NCI-H2029 (cell line): ENCODE data around the gene GNPTAB.
A peak's percentile ranks its signal among the peaks of the same experiment; 100 is the strongest.
"Not testable (repeated sequence)": the region's sequence is repeated elsewhere in the genome, so short reads cannot be mapped to it uniquely, and the experiment has no call there.

ENCODE experiments used
- DNase-seq: peaks from one replicate; lab custom pipeline; 2025; lab: John Stamatoyannopoulos, UW

The GNPTAB gene

DNA sequence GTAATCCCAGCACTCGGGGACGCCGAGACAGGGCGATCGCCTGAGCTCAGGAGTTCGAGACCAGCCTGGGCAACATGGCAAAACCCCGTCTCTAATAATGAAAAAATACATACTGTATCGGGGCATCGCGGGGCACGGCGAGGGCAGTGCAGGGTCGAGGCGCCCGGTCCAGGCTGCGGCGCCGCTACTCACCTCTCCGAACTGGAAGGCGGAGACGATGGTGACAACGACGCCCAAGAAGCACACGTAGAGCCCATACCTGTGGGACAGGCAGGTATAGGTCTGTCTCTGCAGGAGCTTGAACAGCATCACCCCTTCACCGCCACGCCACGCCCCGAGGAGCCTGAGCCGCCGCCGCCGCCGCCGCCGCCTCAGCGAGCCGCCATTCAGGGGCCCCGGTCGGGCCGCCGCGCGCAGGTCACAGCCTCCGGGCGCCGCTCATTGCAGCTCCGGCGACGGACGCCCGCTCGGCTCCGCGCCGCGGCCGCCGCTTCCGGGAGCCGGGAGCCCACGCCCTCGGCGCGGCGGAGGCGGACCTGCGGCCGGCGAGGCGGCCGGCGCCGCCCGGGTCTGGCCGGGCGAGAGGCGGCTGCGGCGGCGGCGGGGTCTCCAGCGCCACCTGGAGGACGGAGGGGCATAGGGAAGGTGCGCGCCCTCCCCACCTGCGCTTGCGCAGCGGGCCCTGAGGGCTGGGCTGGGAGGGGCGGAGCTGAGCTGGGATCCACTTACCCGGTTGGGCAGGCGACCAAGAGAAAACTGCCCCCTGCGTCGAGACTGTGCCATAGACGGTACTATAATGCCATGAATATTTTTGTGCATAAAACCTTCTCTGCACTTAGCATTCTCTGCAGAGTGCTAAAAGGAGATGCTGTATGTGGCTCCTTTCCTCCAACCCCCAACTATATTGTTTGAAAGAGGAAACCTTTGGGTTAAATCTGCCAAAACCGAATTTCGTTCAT, at the start of gene GNPTAB:
Gene GNPTAB (minus strand): TSS at position 593 of the 959 bp plus-strand sequence. CDS start 284 bp downstream, at position 309.
- peak; percentile 89 for DNase-seq

DNA sequence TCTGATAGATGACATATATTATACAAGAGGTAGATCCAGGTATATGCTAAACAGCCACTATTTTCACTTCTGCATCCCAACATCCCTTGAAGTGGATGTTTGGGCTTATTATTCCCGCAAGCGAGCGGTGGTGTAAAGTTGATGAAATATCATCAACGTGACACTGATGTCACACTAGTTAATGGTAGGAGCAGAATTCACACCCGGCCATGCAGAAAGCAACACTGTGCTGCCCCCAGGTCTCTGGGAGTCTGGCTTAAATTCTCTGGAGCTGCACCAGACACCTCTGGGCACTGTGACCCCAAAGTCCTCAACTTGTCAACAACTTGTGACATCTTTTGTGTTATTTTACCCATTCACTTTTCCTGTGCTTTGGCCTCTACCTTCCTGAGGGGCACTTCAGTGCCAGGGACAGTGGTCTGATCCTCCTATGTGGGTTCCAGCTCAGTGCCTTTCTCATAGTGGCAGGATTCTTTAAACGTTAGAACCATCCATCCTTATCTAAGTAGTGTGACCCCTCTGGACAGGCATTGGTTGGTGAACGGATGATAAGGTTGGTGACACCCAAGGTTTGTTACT, 47.6 kb upstream of the GNPTAB start:
- DNase-seq = no peak

DNA sequence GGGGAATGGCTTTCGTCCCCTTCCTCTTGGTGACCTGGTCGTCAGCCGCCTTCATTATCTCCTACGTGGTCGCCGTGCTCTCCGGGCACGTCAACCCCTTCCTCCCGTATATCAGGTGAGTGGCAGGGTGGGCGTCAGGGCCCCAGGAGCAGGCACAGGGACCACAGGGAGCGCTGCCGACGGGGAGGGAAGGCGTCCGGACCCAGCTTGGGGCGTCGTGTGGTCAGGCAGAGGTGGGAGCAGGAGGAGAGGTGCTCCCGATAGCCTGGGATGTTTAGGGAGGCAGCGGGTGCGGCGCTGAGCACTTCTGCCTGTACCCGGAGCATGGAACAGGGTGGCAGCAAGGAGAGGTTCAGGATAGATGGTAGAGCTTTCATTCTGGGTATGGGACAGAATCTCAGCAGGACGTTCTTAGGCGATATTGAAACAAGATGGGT, 47.1 kb upstream of the GNPTAB start:
- no peak for DNase-seq

DNA sequence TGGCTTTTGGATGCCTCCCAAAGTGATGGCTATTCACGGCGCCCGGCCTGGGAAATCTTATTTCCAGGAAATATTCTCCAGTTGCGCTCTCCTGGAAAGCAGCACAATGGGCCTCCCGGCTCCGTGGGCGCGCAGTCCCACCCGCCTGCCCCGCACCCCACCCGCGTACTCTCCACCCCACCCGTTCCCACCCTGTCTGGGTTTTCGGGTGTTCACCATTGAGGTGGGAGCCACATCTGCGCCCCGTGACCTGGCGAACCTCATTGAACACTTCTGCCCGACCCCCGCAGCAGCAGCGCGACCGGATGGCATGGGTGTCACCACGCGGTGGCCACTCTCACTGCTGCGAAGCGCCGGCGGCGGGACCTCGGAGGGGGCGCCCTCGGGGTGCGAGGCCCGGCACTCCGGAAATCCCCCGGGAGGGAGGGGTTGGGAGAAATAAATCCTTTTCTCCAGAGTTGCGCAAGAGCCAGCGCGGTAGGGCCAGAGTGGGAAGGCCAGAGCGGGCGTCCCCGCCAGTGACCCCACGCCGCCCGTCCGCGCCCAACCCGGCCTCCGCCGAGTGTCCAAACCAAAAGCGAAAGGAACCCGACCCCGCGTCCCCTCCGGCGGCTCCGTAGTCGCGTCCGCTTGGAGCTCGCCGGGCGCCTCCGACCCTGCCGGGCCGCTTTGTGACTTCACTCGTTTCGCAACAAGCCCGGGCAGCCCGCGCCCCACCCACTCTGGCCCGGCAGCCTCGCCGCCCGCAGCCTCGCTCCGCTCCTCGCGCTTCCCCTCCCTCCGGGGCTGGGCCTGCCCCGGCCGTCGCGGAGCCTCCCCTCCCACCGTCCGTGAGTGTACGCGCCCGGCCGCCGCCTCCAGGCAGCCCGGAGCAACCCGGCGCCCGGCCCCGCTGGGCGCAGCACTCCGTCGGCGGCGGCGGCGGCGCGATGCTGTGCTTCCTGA, 46.4 kb upstream of the GNPTAB start, which contains the start of gene DRAM1:
Gene DRAM1 (plus strand): TSS at position 720 of the 945 bp plus-strand sequence. CDS start 210 bp downstream, at position 930.
- DNase-seq = peak; percentile 80

DNA sequence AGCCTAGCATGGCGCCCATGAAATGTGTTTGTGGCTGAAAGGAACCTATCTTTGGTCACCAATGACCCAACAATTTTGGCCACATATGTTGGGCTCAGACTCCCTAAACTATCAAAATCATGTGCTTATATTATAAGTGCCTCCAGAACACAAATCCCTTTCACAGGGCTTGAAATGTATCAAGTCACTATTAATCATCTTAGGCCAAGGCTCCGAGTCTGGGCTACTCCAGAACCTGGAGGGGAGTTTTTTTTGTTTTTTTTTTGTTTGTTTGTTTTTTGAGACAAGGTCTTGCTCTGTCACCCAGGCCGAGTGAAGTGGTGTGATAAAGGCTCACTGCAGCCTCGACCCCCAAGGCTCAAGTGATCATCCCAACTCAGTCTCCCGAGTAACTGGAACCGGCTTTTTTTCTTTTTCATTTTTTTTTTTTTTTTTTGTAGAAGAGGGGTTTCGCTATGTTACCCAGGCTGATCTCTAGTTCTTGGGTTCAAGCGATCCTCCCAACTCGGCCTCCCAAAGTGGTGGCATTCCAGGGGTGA, 45.6 kb upstream of the GNPTAB start:
- no peak for DNase-seq

DNA sequence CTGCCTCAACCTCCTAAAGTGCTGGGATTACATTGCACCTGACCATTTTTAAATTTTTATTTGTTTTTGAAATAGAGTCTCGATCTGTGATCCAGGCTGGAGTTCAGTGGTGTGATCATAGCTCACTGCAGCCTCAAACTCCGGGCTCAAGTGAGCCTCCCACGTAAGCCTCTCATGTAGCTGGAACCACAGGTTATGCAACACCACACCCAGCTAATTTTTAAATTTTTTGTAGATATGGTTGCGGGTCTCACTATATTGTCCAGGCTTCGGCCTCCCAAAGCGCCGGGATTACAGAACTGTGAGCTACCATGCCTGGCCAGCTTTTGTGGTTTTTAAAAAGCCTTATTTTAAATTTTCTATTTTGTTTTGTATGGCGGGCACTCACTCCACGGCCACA, 44.4 kb upstream of the GNPTAB start:
- DNase-seq = no peak

DNA sequence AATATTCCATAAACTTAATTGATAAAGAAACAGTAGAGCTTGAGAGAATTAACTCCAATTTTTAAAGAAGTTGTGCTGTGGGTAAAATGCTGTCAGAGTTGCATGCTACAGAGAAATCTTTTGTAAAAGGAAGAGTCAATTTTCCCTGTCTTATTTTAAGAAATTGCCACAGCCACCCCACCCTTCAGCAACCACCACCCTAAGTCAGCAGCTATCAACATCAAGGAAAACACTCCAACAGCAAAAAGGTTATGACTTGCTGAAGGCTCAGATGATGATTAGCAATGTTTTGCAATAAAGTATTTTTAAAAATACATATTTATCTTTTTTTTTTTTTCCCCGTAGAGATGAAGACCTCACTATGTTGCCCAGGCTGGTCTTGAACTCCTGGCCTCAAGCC, 40.2 kb upstream of the GNPTAB start:
- DNase-seq = no peak

DNA sequence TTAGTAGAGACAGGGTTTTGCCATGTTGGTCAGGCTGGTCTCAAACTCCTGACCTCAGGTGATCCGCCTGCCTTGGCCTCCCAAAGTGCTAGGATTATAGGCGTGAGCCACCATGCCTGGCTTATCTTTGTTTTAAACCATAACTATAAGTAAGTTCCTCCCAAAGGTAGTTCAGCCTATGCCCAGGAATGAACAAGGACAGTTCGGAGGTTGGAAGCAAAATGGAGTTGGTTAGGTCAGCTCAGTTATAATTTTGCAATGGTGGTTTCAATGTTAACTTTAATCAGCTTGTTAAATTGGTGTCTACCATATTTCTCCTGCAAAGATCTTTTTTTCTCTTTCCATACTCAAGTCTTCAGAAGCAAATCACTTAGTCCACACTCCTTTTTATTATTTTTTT, 36.9 kb upstream of the GNPTAB start:
- DNase-seq = not testable (repeated sequence)

DNA sequence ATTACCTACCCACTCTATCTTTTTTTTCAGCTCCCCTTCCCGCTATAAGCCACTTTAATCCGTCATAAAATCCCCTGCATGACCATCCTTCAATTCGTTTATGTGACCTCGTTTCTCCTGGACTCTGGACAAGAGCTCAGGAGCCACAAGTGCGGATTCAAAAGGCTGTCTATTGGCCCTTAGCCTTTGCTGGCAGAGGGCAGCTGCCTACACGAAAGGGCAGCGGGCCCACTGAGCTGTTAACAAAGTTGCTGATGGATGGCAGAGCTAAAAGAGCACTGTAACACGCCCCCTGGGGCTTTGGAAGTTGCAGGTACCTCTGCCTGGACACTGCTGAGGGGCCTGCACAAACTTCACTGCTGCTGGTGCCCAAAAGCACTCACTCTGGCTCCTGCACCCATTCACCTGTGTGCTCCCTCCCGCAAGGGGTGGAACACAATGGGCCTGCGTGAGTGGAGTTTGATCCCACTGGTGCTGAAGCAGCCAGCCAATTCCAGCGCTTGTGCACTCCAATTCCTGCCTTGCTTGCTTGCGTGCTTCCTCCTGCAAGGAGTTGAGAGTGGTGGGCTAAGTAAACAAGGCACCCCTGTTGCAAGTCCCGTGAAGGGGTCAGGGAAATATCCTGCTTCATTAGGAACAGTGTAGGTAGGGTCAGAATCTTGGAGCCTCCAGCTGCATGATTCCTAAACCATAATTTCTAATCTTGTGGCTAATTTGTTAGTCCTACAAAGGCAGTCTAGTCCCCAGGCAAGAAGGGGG, 36.0 kb upstream of the GNPTAB start:
- no peak for DNase-seq

DNA sequence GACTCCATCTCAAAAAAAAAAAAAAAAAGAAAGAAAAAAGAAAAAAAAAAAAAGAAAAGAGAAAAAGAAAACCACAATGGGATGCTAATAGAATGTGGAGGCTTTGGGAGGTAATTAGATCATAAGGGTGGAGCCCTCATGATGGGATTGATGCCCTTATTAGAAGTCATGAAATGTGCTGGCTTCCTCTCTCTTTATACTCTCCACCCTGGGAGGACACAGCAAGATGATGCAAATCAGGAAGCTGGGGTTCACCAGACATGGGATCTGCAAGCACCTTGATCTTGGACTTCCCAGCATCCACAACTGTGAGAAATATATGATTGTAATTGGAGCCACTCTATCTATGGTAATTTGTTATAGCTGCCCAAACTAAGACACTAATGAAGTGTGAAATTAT, 33.2 kb upstream of the GNPTAB start:
- DNase-seq = no peak

DNA sequence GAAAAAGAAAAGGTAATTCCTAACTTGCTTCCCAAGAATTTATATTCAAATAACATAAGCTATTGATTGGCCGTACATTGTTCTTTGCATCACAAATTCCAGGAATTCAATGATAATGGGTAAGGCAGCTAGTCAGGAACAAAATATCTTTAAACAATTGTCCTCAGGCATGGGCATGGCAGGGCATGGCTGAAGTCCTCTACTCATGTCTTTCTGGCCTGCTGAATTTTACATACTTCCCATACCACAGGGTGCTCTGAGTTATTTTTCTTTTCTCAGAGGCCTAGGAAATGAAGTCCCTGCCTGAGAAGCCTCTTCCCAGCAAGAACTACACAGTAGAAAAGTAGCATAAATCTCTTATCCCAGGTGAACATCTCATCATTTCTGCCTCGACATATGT, 31.5 kb upstream of the GNPTAB start:
- DNase-seq = no peak

DNA sequence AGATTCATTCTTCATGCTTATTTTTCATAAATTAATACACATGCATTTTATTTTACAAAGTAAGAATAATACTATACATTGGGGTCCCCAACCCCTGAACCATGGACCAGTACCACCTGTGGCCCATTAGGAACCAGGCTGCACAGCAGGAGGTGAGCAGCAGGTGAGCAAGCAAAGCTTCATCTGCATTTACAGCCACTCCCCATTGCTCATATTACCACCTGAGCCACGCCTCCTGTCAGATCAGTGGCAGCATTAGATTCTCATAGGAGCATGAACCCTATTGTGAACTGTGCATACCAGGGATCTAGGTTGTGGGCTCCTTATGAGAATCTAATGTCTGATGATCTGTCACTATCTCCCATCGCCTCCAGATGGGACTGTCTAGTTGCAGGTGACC, 30.9 kb upstream of the GNPTAB start:
- DNase-seq = peak; percentile 64

DNA sequence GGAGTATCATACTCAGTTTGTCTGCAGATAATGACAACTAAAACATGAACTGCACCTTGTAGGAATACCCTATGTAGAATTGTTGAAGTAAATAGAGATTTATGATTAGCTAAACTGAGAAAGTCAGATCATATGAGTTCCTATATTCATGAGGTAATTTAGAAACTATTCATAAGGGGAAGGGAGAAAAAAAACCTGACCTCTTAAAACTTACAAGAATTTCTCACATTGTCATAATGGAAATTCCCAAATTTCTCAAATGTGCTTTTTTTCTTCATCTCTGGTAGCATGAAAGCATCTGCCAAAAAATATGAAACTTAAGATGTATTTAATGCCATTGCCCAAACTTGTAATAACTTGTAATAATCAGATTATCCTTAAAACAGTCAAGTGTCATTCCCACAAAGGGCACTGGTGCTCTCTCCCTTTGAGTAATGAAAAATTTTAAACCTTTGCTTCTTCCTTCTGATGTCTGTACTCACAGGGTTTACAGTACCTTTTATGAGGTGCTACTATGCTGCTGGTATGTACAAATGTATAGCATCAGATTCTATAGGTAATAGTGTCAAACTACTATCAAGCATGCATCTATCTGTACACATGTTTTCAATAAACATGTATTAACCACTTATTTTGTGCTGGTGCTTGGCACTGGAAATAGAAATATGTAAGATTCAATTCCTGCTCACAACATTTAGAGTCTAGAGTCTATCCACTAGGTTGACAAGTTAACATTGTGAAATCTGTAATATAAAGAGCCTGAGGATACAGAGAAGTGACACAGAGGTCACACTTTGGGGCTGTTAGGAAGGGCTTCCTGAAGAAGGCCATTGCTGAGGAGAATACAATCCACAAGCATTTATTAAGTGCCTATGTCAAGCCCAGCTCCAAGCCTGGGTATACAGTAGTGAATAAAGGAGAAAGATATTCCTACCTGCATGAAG, 29.2 kb upstream of the GNPTAB start:
- no peak for DNase-seq

DNA sequence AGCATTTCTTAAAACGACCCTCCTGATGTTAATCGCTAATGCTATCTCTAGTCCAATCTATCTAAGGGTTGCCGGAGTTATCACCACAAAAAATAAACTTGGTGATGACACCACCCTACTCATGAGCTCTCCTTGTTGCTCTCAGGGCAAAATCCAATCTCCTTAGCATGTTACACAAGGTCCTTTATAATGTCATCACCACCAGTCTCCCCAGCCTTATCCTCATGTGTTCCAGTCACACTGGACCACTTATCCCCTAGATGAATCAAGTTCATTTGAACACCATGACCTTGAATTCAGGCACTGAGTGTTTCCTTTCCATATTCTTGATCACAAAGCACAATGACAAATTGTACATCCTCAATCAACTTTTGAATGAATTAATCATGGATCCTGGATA, 27.6 kb upstream of the GNPTAB start:
- no peak for DNase-seq

DNA sequence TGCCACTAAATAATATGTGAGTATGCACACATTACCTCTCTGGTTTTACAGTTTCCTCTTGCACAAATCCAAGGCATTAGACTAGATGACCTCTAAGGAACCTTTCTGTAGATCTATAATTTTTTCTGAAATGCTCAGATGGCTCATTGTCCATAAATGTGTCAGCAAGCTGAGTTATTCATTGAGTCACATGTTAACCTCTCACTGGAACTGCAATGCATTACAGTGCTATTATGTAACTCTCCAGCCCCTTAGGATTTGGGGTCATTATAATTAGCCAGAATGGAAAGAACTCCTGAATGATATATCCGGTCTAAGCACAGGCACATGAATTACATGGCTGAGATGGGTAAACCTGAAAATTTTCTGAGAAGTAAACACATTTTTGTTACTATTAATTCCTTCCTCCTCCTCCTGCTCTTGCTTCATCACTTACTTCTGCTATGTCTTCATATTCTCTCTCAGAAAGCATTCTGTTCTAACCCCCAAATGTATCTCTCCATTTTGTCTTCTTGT, 26.3 kb upstream of the GNPTAB start:
- no peak for DNase-seq

DNA sequence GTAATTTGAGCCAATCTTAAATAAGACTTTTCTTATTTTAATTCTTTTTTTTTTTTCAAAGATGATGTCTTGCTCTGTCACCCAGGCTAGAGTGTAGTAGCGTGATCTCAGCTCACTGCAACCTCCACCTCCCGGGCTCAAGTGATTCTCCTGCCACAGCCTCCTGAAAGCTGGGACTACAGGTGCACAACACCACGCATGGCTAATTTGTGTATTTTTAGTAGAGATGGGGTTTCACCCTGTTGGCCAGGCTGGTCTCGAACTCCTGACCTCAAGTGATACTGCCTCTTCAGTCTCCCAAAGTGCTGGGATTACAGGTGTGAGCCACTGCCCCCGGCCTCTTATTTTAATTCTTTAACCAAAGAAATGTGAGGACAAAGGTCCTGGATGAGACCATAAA, 25.9 kb upstream of the GNPTAB start:
- not testable (repeated sequence) for DNase-seq

DNA sequence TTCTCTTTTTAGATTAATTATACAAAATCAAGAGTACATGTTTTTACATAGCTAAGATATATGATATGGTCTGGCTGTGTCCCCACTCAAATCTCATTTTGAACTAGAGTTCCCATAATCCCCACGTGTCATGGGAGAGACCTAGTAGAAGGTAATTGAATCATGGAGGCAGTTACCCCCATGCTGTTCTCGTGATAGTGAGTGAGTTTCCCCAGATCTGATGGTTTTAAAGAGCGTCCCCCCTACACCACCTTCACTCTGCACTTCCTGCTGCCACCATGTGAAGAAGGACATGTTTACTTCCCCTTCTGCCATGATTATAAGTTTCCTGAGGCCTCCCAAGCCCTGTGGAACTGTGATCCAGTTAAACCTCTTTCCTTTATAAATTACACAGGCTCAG, 25.2 kb upstream of the GNPTAB start:
- no peak for DNase-seq

DNA sequence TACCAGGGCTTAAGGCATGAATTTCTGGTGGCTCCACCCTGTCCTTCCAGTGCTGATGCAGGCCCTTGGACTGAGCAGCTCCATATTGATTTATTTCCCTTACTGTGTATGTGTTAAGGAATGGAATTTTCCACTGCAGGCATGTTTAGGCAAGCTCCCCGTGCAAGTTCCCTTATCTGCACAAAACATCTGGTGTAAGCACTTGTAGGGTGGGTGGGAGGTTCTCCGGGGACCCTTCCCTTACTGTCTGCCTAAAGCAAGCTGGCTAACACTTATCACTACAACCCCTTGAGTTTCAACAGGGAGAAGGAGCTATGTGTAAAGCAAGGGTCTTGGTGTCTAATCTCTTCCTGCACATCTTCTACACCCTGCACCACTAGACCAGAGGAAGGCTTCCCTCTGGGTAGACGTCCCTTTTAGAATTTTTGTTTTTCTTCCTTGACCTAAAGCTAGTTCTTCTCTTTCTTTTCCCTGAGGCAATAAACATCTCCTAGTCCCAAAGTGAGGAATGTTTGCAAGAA, 24.7 kb upstream of the GNPTAB start:
- no peak for DNase-seq

DNA sequence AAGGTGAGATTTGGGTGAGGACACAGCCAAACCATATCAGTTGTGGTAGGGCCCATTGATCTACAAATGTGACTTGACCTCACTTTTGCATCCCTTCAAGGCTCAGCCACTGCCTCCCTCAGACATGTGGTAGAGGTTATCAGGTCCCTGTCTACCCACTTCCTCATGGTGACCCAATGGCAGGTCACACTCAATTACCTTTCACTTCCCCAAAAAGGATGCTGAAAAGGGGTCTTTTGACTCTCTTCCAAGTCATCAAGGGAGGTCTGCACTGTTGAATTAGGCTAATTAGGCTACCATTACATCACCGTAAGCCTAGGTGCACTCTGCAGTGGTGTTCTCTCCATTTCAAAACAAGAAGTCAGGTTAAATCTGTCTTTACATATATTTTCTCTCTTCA, 24.0 kb upstream of the GNPTAB start:
- DNase-seq = no peak
